Measurements from ENCODE around the gene GPC6.

GPC6 gene

GRCh38 chr13:93268327-93269028 is 41.9 kb downstream of the GPC6 start:
- no peaks in the 10 kb centered on the region for H3K79me2 ChIP-seq (ENCODE audit: insufficient read depth, low read depth)
- no peak overlapping the region for H3K27ac ChIP-seq
- no peak overlapping the region for H3K4me2 ChIP-seq
- H3K36me3 ChIP-seq (ENCODE audit: insufficient read depth), result no peaks in the 10 kb centered on the region
- no peak overlapping the region for H2AFZ ChIP-seq (ENCODE audit: low read depth)
- no peaks in the 10 kb centered on the region for H4K20me1 ChIP-seq (ENCODE audit: insufficient read depth)
- H3K9ac ChIP-seq, result no peak overlapping the region
- TF ChIP-seq, protein P1, sequence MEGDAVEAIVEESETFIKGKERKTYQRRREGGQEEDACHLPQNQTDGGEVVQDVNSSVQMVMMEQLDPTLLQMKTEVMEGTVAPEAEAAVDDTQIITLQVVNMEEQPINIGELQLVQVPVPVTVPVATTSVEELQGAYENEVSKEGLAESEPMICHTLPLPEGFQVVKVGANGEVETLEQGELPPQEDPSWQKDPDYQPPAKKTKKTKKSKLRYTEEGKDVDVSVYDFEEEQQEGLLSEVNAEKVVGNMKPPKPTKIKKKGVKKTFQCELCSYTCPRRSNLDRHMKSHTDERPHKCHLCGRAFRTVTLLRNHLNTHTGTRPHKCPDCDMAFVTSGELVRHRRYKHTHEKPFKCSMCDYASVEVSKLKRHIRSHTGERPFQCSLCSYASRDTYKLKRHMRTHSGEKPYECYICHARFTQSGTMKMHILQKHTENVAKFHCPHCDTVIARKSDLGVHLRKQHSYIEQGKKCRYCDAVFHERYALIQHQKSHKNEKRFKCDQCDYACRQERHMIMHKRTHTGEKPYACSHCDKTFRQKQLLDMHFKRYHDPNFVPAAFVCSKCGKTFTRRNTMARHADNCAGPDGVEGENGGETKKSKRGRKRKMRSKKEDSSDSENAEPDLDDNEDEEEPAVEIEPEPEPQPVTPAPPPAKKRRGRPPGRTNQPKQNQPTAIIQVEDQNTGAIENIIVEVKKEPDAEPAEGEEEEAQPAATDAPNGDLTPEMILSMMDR (conservative IDR thresholded peaks at IDR 0.05; ENCODE audit: low read depth, low read length), result no peak
- H3K4me1 ChIP-seq (ENCODE audit: low read depth, poor library complexity, severe bottlenecking), result no peaks in the 10 kb centered on the region
- no peak overlapping the region for H3K4me3 ChIP-seq (IDR thresholded peaks at IDR 0.05; ENCODE audit: insufficient read depth, low read depth, low read length)
- H3K27me3 ChIP-seq (ENCODE audit: insufficient read depth, low read depth), result no peaks in the 10 kb centered on the region

DNA sequence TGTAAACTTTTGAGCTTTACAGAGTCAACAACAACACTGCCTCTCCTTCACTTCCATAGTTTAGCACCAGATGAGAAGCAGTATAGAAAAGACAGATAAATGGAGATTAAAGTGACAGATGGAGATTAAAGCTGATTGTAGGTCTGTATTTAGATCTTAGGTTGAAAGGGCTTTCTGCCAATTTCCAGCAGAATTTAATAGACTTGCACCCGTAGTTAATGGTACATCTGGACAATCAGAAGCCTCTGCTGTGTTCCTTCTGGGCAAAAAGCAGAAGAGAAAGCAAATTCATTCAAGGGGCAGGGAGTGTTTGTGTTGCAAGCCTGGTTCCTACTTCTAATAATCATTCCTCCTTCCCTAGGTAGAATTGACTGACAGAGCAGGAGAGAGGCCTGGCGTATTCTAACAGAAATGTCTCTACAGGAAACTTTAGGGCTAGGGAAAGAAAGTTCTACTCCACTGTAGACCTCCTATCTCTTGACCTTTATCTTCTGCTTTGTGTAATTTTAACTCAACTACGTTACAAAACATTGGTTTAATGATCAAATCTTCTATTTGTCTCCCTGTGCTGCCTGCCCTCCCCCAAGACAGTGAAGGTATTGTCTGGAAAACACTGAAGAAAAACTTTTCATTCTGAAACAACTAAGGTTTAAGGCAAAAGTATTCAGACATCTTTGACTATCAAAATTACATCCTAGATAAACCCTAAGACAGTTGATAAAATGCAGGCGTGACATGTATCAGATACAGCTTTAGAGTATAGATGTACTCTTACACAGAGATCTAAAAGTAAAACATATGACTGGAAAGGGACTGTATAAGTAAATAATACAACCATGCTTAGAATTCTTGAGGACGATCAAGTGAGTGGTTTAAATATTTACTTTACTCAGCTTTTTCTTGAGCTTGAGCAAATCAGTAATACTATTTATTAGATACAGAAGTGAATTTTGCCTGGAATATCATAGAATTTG is 44.4 kb downstream of the GPC6 start:
- Histone ChIP-seq H3K4me3 (IDR thresholded peaks at IDR 0.05; ENCODE audit: insufficient read depth, low read depth, low read length) (no peak overlapping the region), H3K79me2 (ENCODE audit: insufficient read depth, low read depth) (no peaks in the 10 kb centered on the region), H3K4me1 (ENCODE audit: low read depth, poor library complexity, severe bottlenecking) (no peaks in the 10 kb centered on the region), H3K4me2 (no peak overlapping the region), H3K27ac (no peak overlapping the region), H4K20me1 (ENCODE audit: insufficient read depth) (no peaks in the 10 kb centered on the region), H3K9ac (no peak overlapping the region), H3K27me3 (ENCODE audit: insufficient read depth, low read depth) (no peaks in the 10 kb centered on the region), H2AFZ (ENCODE audit: low read depth) (no peak overlapping the region), H3K36me3 (ENCODE audit: insufficient read depth) (no peaks in the 10 kb centered on the region)
- TF ChIP-seq, protein P1 (conservative IDR thresholded peaks at IDR 0.05; ENCODE audit: low read depth, low read length), result no peak

DNA sequence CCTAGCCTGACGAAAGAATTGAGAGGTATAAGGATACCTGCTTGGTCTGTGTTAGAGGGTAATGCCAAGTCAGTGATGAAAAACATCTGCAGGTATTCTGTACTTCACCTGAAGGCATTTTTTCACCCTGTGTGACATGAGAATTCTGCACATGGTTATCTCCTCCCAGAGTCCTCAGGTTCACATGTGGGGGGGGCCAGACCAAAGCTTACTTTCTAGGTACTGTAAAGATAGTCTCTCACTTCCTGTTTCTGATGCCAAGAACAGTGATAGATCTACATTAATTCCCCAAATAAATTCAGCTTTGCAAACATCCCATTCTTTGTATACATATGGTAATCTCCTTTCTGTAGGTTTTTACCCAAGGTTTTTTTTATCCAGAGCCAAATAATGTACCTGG is 53.4 kb downstream of the GPC6 start:
- H3K79me2 ChIP-seq (ENCODE audit: insufficient read depth, low read depth), result no peaks in the 10 kb centered on the region
- H3K27ac ChIP-seq, result no peak overlapping the region
- TF ChIP-seq, protein P1 (conservative IDR thresholded peaks at IDR 0.05; ENCODE audit: low read depth, low read length), result no peak
- no peak overlapping the region for H3K9ac ChIP-seq
- no peak overlapping the region for H3K4me2 ChIP-seq
- H2AFZ ChIP-seq (ENCODE audit: low read depth), result no peak overlapping the region
- no peaks in the 10 kb centered on the region for H3K4me1 ChIP-seq (ENCODE audit: low read depth, poor library complexity, severe bottlenecking)
- no peak overlapping the region for H3K4me3 ChIP-seq (IDR thresholded peaks at IDR 0.05; ENCODE audit: insufficient read depth, low read depth, low read length)
- no peaks in the 10 kb centered on the region for H3K27me3 ChIP-seq (ENCODE audit: insufficient read depth, low read depth)
- no peaks in the 10 kb centered on the region for H3K36me3 ChIP-seq (ENCODE audit: insufficient read depth)
- H4K20me1 ChIP-seq (ENCODE audit: insufficient read depth), result no peaks in the 10 kb centered on the region

GRCh38 chr13:93280688-93281087 is 54.1 kb downstream of the GPC6 start:
- Histone ChIP-seq H3K4me3 (IDR thresholded peaks at IDR 0.05; ENCODE audit: insufficient read depth, low read depth, low read length) (no peak overlapping the region), H3K27me3 (ENCODE audit: insufficient read depth, low read depth) (no peaks in the 10 kb centered on the region), H3K27ac (no peak overlapping the region)

More at GRCh38 chr13:93280688-93281087, 54.1 kb downstream of the GPC6 start:
- H3K79me2 ChIP-seq (ENCODE audit: insufficient read depth, low read depth), result no peaks in the 10 kb centered on the region
- no peaks in the 10 kb centered on the region for H3K4me1 ChIP-seq (ENCODE audit: low read depth, poor library complexity, severe bottlenecking)
- H3K9ac ChIP-seq, result no peak overlapping the region
- H4K20me1 ChIP-seq (ENCODE audit: insufficient read depth), result no peaks in the 10 kb centered on the region
- H2AFZ ChIP-seq (ENCODE audit: low read depth), result no peak overlapping the region
- no peak overlapping the region for H3K4me2 ChIP-seq
- H3K36me3 ChIP-seq (ENCODE audit: insufficient read depth), result no peaks in the 10 kb centered on the region
- TF ChIP-seq, protein P1 (conservative IDR thresholded peaks at IDR 0.05; ENCODE audit: low read depth, low read length), result no peak
